ENCODE data around the gene OR51D1. TPM values are rescaled to one million over a fixed set of nuclear protein-coding genes. Genes with fewer than 3 reads are reported as not detected.

Gene OR51D1
- total and polyA plus RNA-seq, 10 donors: not detected

DNA sequence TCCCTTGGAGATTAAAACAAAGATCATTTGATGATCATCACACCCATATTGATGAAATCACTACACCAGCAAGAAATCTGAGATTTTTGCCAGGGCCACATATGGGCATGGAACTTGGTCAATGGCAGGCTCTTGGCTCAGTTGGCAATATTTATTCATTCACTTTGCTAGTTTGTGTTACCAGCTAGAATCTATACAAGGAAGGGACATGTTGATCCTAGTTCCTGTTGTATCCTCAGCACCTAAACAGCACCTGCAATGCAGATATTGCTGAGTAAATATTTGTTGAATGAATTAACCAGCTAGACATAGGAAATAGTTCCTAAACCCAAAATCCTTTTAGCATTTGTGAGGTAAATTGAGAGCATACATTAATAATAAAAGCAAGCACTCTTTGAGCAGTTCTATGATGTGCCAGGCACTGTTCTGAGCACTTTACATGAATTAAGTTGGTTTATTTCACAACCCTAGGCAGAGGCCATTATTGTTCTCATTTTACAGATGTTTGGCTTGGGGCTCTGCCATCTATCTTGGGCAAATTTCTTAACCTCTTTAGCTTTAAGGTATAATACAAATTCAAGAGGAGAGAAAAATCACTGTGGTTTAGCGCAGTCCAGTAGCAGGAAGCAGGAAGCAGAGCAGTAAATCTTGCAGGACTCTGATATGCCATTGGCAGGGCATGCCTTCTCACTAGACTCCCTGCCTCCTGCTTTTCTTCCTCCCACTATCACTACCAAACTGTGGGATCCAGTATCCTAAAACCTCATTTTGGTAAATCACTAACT is 30.9 kb upstream of the OR51D1 start:
- 19 to 43% (median 41%) methylated on average over 1 of the region's 1 CpG for WGBS, 5 donors
- Histone ChIP-seq H3K4me3 (peak overlapping the region in 4 of 8 donors; percentile 60 to 83 (median 73)), H3K27ac (peak overlapping the region in 1 of 8 donors; percentile 92), H3K36me3 (peaks cover 4 to 41% (median 31%) of the 10 kb centered on the region in 6 donors), H3K27me3 (replicated peaks in 1 of 7) (no peaks in the 10 kb centered on the region), H3K4me1 (peaks cover 8 to 45% (median 26%) of the 10 kb centered on the region in 6 donors), H3K9me3 (no peaks in the 10 kb centered on the region)
- intact Hi-C loops (cut with DNase I; ENCODE audit: low total_unique reads): no loop called here
- TF ChIP-seq, protein P1, sequence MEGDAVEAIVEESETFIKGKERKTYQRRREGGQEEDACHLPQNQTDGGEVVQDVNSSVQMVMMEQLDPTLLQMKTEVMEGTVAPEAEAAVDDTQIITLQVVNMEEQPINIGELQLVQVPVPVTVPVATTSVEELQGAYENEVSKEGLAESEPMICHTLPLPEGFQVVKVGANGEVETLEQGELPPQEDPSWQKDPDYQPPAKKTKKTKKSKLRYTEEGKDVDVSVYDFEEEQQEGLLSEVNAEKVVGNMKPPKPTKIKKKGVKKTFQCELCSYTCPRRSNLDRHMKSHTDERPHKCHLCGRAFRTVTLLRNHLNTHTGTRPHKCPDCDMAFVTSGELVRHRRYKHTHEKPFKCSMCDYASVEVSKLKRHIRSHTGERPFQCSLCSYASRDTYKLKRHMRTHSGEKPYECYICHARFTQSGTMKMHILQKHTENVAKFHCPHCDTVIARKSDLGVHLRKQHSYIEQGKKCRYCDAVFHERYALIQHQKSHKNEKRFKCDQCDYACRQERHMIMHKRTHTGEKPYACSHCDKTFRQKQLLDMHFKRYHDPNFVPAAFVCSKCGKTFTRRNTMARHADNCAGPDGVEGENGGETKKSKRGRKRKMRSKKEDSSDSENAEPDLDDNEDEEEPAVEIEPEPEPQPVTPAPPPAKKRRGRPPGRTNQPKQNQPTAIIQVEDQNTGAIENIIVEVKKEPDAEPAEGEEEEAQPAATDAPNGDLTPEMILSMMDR (IDR thresholded peaks at IDR 0.05 in 8 of 11, conservative IDR thresholded peaks at IDR 0.05 in 3 of 11): no peak
- no peak for TF ChIP-seq POLR2AphosphoS5 (IDR thresholded peaks at IDR 0.05)
- TF ChIP-seq POLR2A (IDR thresholded peaks at IDR 0.05): no peak
- DNase-seq: no peak

DNA sequence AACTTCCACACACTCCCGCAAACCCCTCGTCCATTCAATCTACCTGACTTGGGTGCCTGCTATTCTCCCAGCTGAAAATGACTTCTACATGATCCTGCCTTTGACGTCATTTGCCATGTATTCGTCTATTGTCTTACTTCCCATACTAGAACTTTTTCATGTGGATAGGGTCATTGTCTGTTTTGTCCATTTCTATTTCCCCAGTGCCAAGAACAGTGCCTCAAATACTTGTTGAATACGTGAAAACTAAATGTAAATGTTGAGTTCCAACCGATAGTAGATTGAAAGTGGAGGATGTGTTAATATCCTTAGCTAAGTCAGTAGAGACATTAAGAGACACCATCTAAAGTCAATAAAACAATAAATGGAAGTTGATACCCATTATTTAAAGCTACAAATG is 30.2 kb upstream of the OR51D1 start:
- TF ChIP-seq POLR2AphosphoS5 (IDR thresholded peaks at IDR 0.05) (no peak), POLR2A (IDR thresholded peaks at IDR 0.05) (no peak)
- TF ChIP-seq, protein P1 (IDR thresholded peaks at IDR 0.05 in 8 of 11, conservative IDR thresholded peaks at IDR 0.05 in 3 of 11): no peak
- peaks cover 4 to 34% (median 24%) of the 10 kb centered on the region in 6 donors for H3K36me3 ChIP-seq
- H3K27ac ChIP-seq: peak overlapping the region in 5 of 8 donors; percentile 90 to 94 (median 91)
- intact Hi-C loops (cut with DNase I; ENCODE audit: low total_unique reads): no loop called here
- H3K4me3 ChIP-seq: peak overlapping the region; percentile 60 to 83 (median 70)
- WGBS, 5 donors: 24 to 34% (median 30%) methylated on average over 6 of the region's 6 CpGs
- H3K9me3 ChIP-seq: no peaks in the 10 kb centered on the region
- DNase-seq: no peak
- H3K4me1 ChIP-seq: peaks cover 8 to 45% (median 26%) of the 10 kb centered on the region in 6 donors
- H3K27me3 ChIP-seq (replicated peaks in 1 of 7): no peaks in the 10 kb centered on the region

DNA sequence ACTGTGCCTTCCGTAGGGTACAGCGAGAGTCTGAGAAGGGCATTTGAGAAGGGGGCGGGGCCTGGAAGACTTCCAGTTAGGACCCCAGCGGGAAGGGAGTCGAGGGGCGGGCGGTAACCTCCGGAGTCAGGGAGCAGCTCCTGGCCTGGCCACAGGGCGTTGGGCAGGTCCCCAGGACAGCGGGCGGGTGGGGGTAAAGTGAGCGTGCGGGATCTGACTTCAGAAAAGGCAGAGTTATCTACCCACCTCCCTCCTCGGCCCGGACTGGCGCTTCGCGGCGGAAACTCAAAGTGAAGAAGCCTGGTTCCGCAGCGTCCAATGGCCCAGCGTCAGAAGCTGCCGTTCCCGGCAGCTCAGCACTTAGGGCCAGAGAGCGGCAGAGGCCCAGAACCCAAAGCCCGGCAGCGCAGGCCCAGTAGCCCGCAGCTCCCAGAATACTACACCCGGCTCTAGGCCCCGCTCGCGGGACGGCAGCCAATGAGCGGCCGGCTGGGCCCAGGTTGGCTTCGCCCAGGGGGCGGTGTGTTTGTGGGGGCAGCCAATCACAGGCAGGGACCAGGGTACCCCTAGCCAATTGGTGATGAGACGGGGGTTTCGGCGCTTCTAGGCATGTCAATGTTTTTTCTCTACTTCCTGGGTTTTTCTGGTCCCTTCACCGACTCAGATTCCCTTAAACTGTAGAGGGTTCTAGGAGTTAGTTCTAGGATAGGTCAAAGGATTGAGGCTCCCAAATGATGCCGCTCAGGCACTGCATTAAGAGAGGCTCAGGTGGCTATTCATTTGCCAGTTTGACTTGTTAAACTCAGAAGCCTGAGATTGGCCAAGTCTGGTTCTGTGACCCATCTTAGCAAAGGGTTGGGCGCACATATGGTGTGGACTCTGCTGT is 29.3 kb upstream of the OR51D1 start, which contains the start of gene TRIM68:
TRIM68 (minus strand) TSS at position 451 of the 886 bp plus-strand sequence. CDS start 2,727 bp downstream, outside the sequence.
- Histone ChIP-seq H3K9me3 (no peaks in the 10 kb centered on the region), H3K4me1 (peaks cover 8 to 45% (median 26%) of the 10 kb centered on the region in 6 donors), H3K27me3 (replicated peaks in 1 of 7) (no peaks in the 10 kb centered on the region), H3K27ac (peak within 1 kb of the TSS; percentile 77 to 94 (median 90)), H3K4me3 (peak within 1 kb of the TSS; percentile 60 to 83 (median 70)), H3K36me3 (peaks cover 3 to 25% (median 16%) of the 10 kb centered on the region in 6 donors)
- 4 to 6% (median 5%) methylated on average over 31 to 43 of the region's 43 CpGs for WGBS, 5 donors
- TF ChIP-seq POLR2A (IDR thresholded peaks at IDR 0.05) (peak in 1 of 3 donors; percentile 59), POLR2AphosphoS5 (IDR thresholded peaks at IDR 0.05) (peak; percentile 77 to 89 (median 88))
- TF ChIP-seq, protein P1 (IDR thresholded peaks at IDR 0.05 in 8 of 11, conservative IDR thresholded peaks at IDR 0.05 in 3 of 11): peak in 2 of 11 experiments; percentile 18 to 19
- intact Hi-C loops (cut with DNase I; ENCODE audit: low total_unique reads): no loop called here
- peak; percentile 98 for DNase-seq
